ENCODE measurements around the gene SESN1.
"Not testable (repeated sequence)": the region's sequence is repeated elsewhere in the genome, so short reads cannot be mapped to it uniquely, and the experiment has no call there.

Gene SESN1

GRCh38 chr6:108993876-108994275 is 100.8 kb downstream of the SESN1 start:
- peak; percentile 49 for DNase-seq

GRCh38 chr6:108989700-108990099 is 104.9 kb downstream of the SESN1 start:
- no peak for DNase-seq

- DNase-seq = no peak
Measured at GRCh38 chr6:108988765-108989164, 105.9 kb downstream of the SESN1 start.

GRCh38 chr6:108988296-108988695 is 106.3 kb downstream of the SESN1 start:
- DNase-seq = no peak

- no peak for DNase-seq
Measured at GRCh38 chr6:108987156-108987555, 107.5 kb downstream of the SESN1 start.

GRCh38 chr6:108985301-108985700 is 109.3 kb downstream of the SESN1 start:
- DNase-seq = no peak

GRCh38 chr6:108983151-108983550 is 111.5 kb downstream of the SESN1 start:
- DNase-seq = no peak

GRCh38 chr6:108982154-108983113 is 112.2 kb downstream of the SESN1 start:
- DNase-seq = no peak

GRCh38 chr6:108978638-108979037 is 116.0 kb downstream of the SESN1 start:
- not testable (repeated sequence) for DNase-seq

- no peak for DNase-seq
Measured at GRCh38 chr6:108974201-108974600, 120.4 kb downstream of the SESN1 start.

GRCh38 chr6:108969776-108970175 is 124.9 kb downstream of the SESN1 start:
- no peak for DNase-seq

- DNase-seq = no peak
Measured at GRCh38 chr6:108968325-108969316, 126.0 kb downstream of the SESN1 start.

GRCh38 chr6:108966855-108967755 is 127.5 kb downstream of the SESN1 start:
- peak; percentile 72 for DNase-seq

GRCh38 chr6:108966251-108966650 is 128.4 kb downstream of the SESN1 start:
- DNase-seq = no peak

GRCh38 chr6:108961985-108962384 is 132.7 kb downstream of the SESN1 start:
- no peak for DNase-seq

GRCh38 chr6:108961077-108961476 is 133.6 kb downstream of the SESN1 start:
- no peak for DNase-seq

GRCh38 chr6:108960601-108961000 is 134.0 kb downstream of the SESN1 start:
- no peak for DNase-seq

GRCh38 chr6:108959972-108960582 is 134.6 kb downstream of the SESN1 start:
- no peak for DNase-seq

- no peak for DNase-seq
Measured at GRCh38 chr6:108958900-108959770, 135.5 kb downstream of the SESN1 start.

- DNase-seq = no peak
Measured at GRCh38 chr6:108957221-108957620, 137.4 kb downstream of the SESN1 start.
